NCI-H69 (cell line): Measurements from ENCODE around the gene SRSF9.
"Not testable (repeated sequence)": the region's sequence is repeated elsewhere in the genome, so short reads cannot be mapped to it uniquely, and the experiment has no call there.

ENCODE experiments used
- DNase-seq: peaks from one replicate; lab custom pipeline; 2025; lab: John Stamatoyannopoulos, UW

The SRSF9 gene

GRCh38 chr12:120469450-120470149 lies at the start of gene SRSF9:
SRSF9 (minus strand) TSS chr12:120469748; CDS start chr12:120469609, 139 bp downstream.
- DNase-seq, result peak; percentile 99

- not testable (repeated sequence) for DNase-seq
These were observed 49.8 kb upstream of the SRSF9 start for GRCh38 chr12:120519324-120519723.

- no peak for DNase-seq
These were observed 45.9 kb upstream of the SRSF9 start for GRCh38 chr12:120515496-120515895.

GRCh38 chr12:120514002-120514401 lies 44.5 kb upstream of the SRSF9 start:
- no peak for DNase-seq

GRCh38 chr12:120508537-120508936 lies 39.0 kb upstream of the SRSF9 start:
- no peak for DNase-seq

- no peak for DNase-seq
These were observed 35.0 kb upstream of the SRSF9 start for GRCh38 chr12:120504587-120504986.

GRCh38 chr12:120500581-120500980 lies 31.0 kb upstream of the SRSF9 start:
- DNase-seq, result no peak

GRCh38 chr12:120498870-120499515 lies 29.4 kb upstream of the SRSF9 start:
- no peak for DNase-seq

GRCh38 chr12:120497524-120498150 lies 28.1 kb upstream of the SRSF9 start:
- DNase-seq, result no peak

- peak; percentile 89 for DNase-seq
These were observed 27.1 kb upstream of the SRSF9 start for GRCh38 chr12:120496413-120497340.

- DNase-seq, result peak; percentile 99
These were observed 26.3 kb upstream of the SRSF9 start, which contains the start of gene DYNLL1 for GRCh38 chr12:120495731-120496412. DYNLL1 (plus strand) TSS chr12:120496113; CDS start chr12:120496422, 309 bp downstream.

- DNase-seq, result no peak
These were observed 25.7 kb upstream of the SRSF9 start for GRCh38 chr12:120495186-120495730.

- DNase-seq, result no peak
These were observed 21.4 kb upstream of the SRSF9 start for GRCh38 chr12:120490833-120491512.

GRCh38 chr12:120490325-120490724 lies 20.8 kb upstream of the SRSF9 start:
- DNase-seq, result no peak

GRCh38 chr12:120489018-120489417 lies 19.5 kb upstream of the SRSF9 start:
- peak; percentile 24 for DNase-seq

- DNase-seq, result no peak
These were observed 18.6 kb upstream of the SRSF9 start for GRCh38 chr12:120488057-120488640.

GRCh38 chr12:120487552-120487951 lies 18.0 kb upstream of the SRSF9 start:
- not testable (repeated sequence) for DNase-seq

- DNase-seq, result peak; percentile 18
These were observed 16.7 kb upstream of the SRSF9 start for GRCh38 chr12:120485961-120486881.

- no peak for DNase-seq
These were observed 14.1 kb upstream of the SRSF9 start for GRCh38 chr12:120483621-120484020.
